A549 (cell line): Measurements from ENCODE around the gene POP7. TPM values are rescaled to one million over a fixed set of nuclear protein-coding genes. Genes with fewer than 3 reads are reported as not detected.
"Not testable (repeated sequence)": the region's sequence is repeated elsewhere in the genome, so short reads cannot be mapped to it uniquely, and the experiment has no call there.

Source experiments
- ATAC-seq, 2 experiments: fragments of 200-7000 bp in 1 of 2; fragments of >200 bp in 1 of 2; cut with Nextera tagmentation in 1 of 2; cut with Tn5 transposase in 1 of 2; 3 replicates each; pipeline versions ENCODE4 v1.8.0 to v1.9.1; 2018 to 2020; ENCODE audit warnings: mild to moderate bottlenecking in 1 of 2, moderate library complexity in 1 of 2
- CTCF ChIA-PET: fragments of 300-600 bp; sonication (Branson Sonifier 250); formaldehyde crosslinking; extraction: SDS; loops from one replicate; lab custom pipeline; 2021; ENCODE audit warnings: antibody characterized with exemption, inconsistent platforms; lab: Yijun Ruan, JAX
- POLR2A ChIA-PET: fragments of 350-600 bp; formaldehyde crosslinking; extraction: SDS; loops from one replicate; lab custom pipeline; 2021; ENCODE audit warnings: antibody characterized with exemption, inconsistent platforms; lab: Yijun Ruan, JAX
- DNase-seq, 2 experiments: peaks; one replicate each; pipeline versions ENCODE4 v3.0.0 to v3.0.0-alpha.2; 2011 to 2016; ENCODE audit warnings: low read depth in 1 of 2, low spot score in 1 of 2
- FAIRE-seq: peaks from 2 replicates; lab custom pipeline; 2011; peaks lifted over from hg19 to GRCh38; lab: Jason Lieb, UNC
- H3K27ac ChIP-seq, 2 experiments: fragments of >200 bp; sonication (Bioruptor Twin); formaldehyde crosslinking; 3 replicates each; pipeline ENCODE4 v1.5.1; 2016 to 2017
- H3K4me1 ChIP-seq: fragments of >200 bp; sonication (Bioruptor Twin); formaldehyde crosslinking; 3 replicates; pipeline ENCODE4 v1.6.1; 2016
- H3K4me2 ChIP-seq: fragments of >200 bp; sonication (Bioruptor Twin); formaldehyde crosslinking; 3 replicates; pipeline ENCODE4 v1.6.1; 2016
- H3K4me3 ChIP-seq: fragments of >200 bp; sonication (Bioruptor Twin); formaldehyde crosslinking; 3 replicates; pipeline ENCODE4 v1.5.1; 2016
- H3K9me3 ChIP-seq: fragments of >200 bp; sonication (Bioruptor Twin); formaldehyde crosslinking; 3 replicates; pipeline ENCODE4 v1.6.1; 2016
- ATOH8 ChIP-seq: fragments of 250-450 bp; sonication (Bioruptor Pico); IDR thresholded peaks from 2 replicates; pipeline ENCODE4 v1.5.0; 2020; ENCODE audit warnings: low read depth, mild to moderate bottlenecking, moderate library complexity
- CBX2 ChIP-seq: fragments of 200-600 bp; sonication (generic); IDR thresholded peaks from 2 replicates; pipeline ENCODE4 v1.6.1; 2016; ENCODE audit warnings: low read depth, mild to moderate bottlenecking, borderline replicate concordance
- CEBPB ChIP-seq, 2 experiments: fragments of >200 bp in 1 of 2; sonication (Bioruptor Twin) in 1 of 2; formaldehyde crosslinking in 1 of 2; IDR thresholded peaks; 2 replicates each; pipeline ENCODE4 v1.6.1; 2012 to 2016
- CHD4 ChIP-seq: fragments of 200-600 bp; sonication (generic); IDR thresholded peaks from 2 replicates; pipeline ENCODE4 v1.6.1; 2016; ENCODE audit warnings: antibody characterized with exemption, mild to moderate bottlenecking, borderline replicate concordance
- E2F6 ChIP-seq: IDR thresholded peaks from 2 replicates; pipeline ENCODE4 v1.6.1; 2012; ENCODE audit warnings: low read depth, borderline replicate concordance
- EHF ChIP-seq: fragments of 250-450 bp; sonication (Bioruptor Pico); IDR thresholded peaks from 2 replicates; pipeline ENCODE4 v1.5.0; 2020; ENCODE audit warnings: mild to moderate bottlenecking
- EHMT2 ChIP-seq: fragments of 200-600 bp; sonication (generic); IDR thresholded peaks from 2 replicates; pipeline ENCODE4 v1.6.1; 2016; ENCODE audit warnings: antibody characterized with exemption, low read depth, mild to moderate bottlenecking, moderate library complexity
- HOXB13 ChIP-seq: fragments of 250-450 bp; sonication (Bioruptor Pico); IDR thresholded peaks from 2 replicates; pipeline ENCODE4 v1.5.0; 2020; ENCODE audit warnings: low read depth, mild to moderate bottlenecking, moderate library complexity
- JUNB ChIP-seq: fragments of >200 bp; sonication (Bioruptor Twin); formaldehyde crosslinking; IDR thresholded peaks from 2 replicates; pipeline ENCODE4 v1.6.1; 2016
- KDM5A ChIP-seq: fragments of 200-600 bp; sonication (generic); IDR thresholded peaks from 2 replicates; pipeline ENCODE4 v1.6.1; 2016; ENCODE audit warnings: antibody characterized with exemption, mild to moderate bottlenecking
- MAFK ChIP-seq: fragments of 450-650 bp; IDR thresholded peaks from 2 replicates; pipeline ENCODE4 v1.6.1; 2014; ENCODE audit not compliant: partially characterized antibody
- MYC ChIP-seq: IDR thresholded peaks from 2 replicates; pipeline ENCODE4 v1.6.1; 2012; ENCODE audit warnings: mild to moderate bottlenecking, inconsistent platforms, low read length, improper control_type of control experiment, borderline replicate concordance
- NFE2L2 ChIP-seq: fragments of 150-350 bp; conservative IDR thresholded peaks from 2 replicates; pipeline ENCODE4 v1.6.1; 2014; ENCODE audit warnings: low read length
- NPAS2 ChIP-seq: fragments of 250-450 bp; sonication (Bioruptor Pico); IDR thresholded peaks from 2 replicates; pipeline ENCODE4 v1.8.0; 2022; ENCODE audit warnings: mild to moderate bottlenecking, moderate library complexity, borderline replicate concordance
- PHF8 ChIP-seq: fragments of 200-600 bp; sonication (generic); IDR thresholded peaks from 2 replicates; pipeline ENCODE4 v1.6.1; 2016; ENCODE audit warnings: low read depth, mild to moderate bottlenecking, antibody characterized with exemption, moderate library complexity, borderline replicate concordance
- POLR2A ChIP-seq: IDR thresholded peaks from 2 replicates; pipeline ENCODE4 v1.6.1; 2012; ENCODE audit warnings: mild to moderate bottlenecking, low read length
- RAD21 ChIP-seq, 2 experiments: fragments of >200 bp in 1 of 2; sonication (Bioruptor Twin) in 1 of 2; formaldehyde crosslinking in 1 of 2; IDR thresholded peaks in 1 of 2; conservative IDR thresholded peaks in 1 of 2; 2 replicates in 1 of 2; 3 replicates in 1 of 2; pipeline ENCODE4 v1.6.1; 2012 to 2018; ENCODE audit warnings: inconsistent platforms in 1 of 2
- RCOR1 ChIP-seq: fragments of 150-350 bp; IDR thresholded peaks from 2 replicates; pipeline ENCODE4 v1.6.1; 2014; ENCODE audit warnings: antibody characterized with exemption, low read length, low read depth
- RFX5 ChIP-seq: fragments of 450-650 bp; IDR thresholded peaks from 2 replicates; pipeline ENCODE4 v1.7.1; 2014; ENCODE audit warnings: antibody characterized with exemption, mild to moderate bottlenecking, moderate library complexity
- SMC3 ChIP-seq: fragments of >200 bp; sonication (Bioruptor Twin); formaldehyde crosslinking; IDR thresholded peaks from 3 replicates; pipeline ENCODE4 v1.6.1; 2018; ENCODE audit warnings: inconsistent platforms
- USF2 ChIP-seq: fragments of 450-650 bp; IDR thresholded peaks from 2 replicates; pipeline ENCODE4 v1.6.1; 2014; ENCODE audit warnings: antibody characterized with exemption
- ZC3H11A ChIP-seq: fragments of 450-650 bp; IDR thresholded peaks from 2 replicates; pipeline ENCODE4 v1.6.1; 2014; ENCODE audit warnings: antibody characterized with exemption, mild to moderate bottlenecking
- WGBS: methylation state at CpG from one replicate; pipeline ENCODE4 v1.1.6; 2017; ENCODE audit errors: missing lambda C conversion rate; 5-methylcytosine and 5-hydroxymethylcytosine counted together
- polyA plus RNA-seq, 4 experiments: library from polyadenylated mRNA; depleted of rRNA in 3 of 4; stranded (reverse); fragments of >200 nt; fragmentation: RNase III in 1 of 4; extraction: RNeasy Plus Mini Kit Qiagen cat#74134 plus additional on column Dnase treatment in 1 of 4; gene quantifications; 2 replicates in 3 of 4; 3 replicates in 1 of 4; pipeline ENCODE4 v1.2.3, GENCODE V29; 2011 to 2017
- TF ChIP-seq, protein P1 (sequence below): IDR thresholded peaks from 2 replicates; pipeline ENCODE4 v1.6.1; 2012

Gene POP7
- polyA plus RNA-seq, 2 of the 4 experiments (the other 2 are of a cell fraction) = 29.5 to 77.4 TPM

DNA sequence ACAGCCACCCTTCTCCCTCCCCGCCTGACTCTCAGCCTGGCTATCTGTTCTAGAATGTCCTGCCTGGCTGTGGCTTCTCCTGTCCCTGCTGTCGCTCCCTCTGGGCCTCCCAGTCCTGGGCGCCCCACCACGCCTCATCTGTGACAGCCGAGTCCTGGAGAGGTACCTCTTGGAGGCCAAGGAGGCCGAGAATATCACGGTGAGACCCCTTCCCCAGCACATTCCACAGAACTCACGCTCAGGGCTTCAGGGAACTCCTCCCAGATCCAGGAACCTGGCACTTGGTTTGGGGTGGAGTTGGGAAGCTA lies 15.5 kb downstream of the POP7 start:
- H3K4me3 ChIP-seq = no peak overlapping the region
- ATAC-seq = no peak
- peaks cover 22% of the 10 kb centered on the region for H3K4me1 ChIP-seq
- H3K9me3 ChIP-seq = no peaks in the 10 kb centered on the region
- ChIA-PET POLR2A (interaction anchor here (0.5 to 0.9 kb wide), 3 partner anchors 16 to 293 kb away, joined by 3 to 6 read pairs (median 4); partner anchors contain the start of genes POP7 and ZCWPW1), CTCF (interaction anchor here (0.6 to 19.8 kb wide), 9 partner anchors 9 to 1392 kb away, joined by 3 to 280 read pairs (median 9); partner anchors contain the start of genes EPHB4, POP7 and SLC12A9)
- no peak overlapping the region for H3K4me2 ChIP-seq
- no peak overlapping the region for H3K27ac ChIP-seq
- TF ChIP-seq EHF = no peak
- no peak for TF ChIP-seq MYC
- no peak for TF ChIP-seq RAD21 (conservative IDR thresholded peaks at IDR 0.05 in 1 of 2, IDR thresholded peaks at IDR 0.05 in 1 of 2)
- no peak for TF ChIP-seq RFX5
- no peak for TF ChIP-seq CBX2
- TF ChIP-seq, all 56 proteins: peak for 0
- DNase-seq (no peak), FAIRE-seq (no peak)
- WGBS = 65% methylated on average over 8 of the region's 8 CpGs

GRCh38 chr7:100722480-100723212 lies 16.7 kb downstream of the POP7 start:
- WGBS = 77% methylated on average over 14 of the region's 17 CpGs
- no peak for ATAC-seq
- ChIA-PET CTCF (interaction anchor here (1.0 to 19.8 kb wide), 11 partner anchors 7 to 162 kb away, joined by 3 to 280 read pairs (median 7); partner anchors contain the start of genes EPHB4, POP7 and SLC12A9), POLR2A (no interaction called here)
- Histone ChIP-seq H3K4me1 (peaks cover 32% of the 10 kb centered on the region), H3K9me3 (no peaks in the 10 kb centered on the region), H3K4me2 (no peak overlapping the region), H3K27ac (no peak overlapping the region), H3K4me3 (no peak overlapping the region)
- TF ChIP-seq ZC3H11A (no peak), USF2 (no peak), E2F6 (no peak), NPAS2 (CRISPR knock-in tag) (no peak), JUNB (no peak), MAFK (no peak), CEBPB (IDR thresholded peaks at IDR 0.05) (no peak), HOXB13 (CRISPR knock-in tag) (no peak), SMC3 (no peak)
- TF ChIP-seq, protein P1, sequence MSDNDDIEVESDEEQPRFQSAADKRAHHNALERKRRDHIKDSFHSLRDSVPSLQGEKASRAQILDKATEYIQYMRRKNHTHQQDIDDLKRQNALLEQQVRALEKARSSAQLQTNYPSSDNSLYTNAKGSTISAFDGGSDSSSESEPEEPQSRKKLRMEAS = no peak
- DNase-seq = no peak
- FAIRE-seq = no peak

DNA sequence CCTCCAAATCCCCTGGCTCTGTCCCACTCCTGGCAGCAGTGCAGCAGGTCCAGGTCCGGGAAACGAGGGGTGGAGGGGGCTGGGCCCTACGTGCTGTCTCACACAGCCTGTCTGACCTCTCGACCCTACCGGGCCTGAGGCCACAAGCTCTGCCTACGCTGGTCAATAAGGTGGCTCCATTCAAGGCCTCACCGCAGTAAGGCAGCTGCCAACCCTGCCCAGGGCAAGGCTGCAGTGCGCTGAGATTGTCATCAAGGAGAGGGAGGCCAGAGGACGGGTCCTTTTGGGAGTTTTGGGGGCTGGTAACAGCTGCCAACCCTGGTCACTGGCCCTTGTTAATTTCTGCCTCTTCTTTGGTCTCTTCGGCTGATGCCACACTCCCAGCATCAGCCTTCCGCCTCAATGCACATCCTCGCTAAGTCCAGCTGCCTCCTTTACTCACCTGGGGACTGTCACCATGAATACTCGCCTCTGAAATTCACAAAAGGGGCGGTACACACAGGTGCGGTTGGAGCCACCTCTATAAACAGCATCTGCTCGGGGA lies 17.9 kb downstream of the POP7 start:
- WGBS = 45% methylated on average over 16 of the region's 16 CpGs
- ChIA-PET POLR2A (no interaction called here), CTCF (interaction anchor here (1.5 to 19.8 kb wide), 10 partner anchors 8 to 164 kb away, joined by 3 to 280 read pairs (median 6); partner anchors contain the start of genes EPHB4, POP7 and SLC12A9)
- H3K4me3 ChIP-seq = no peak overlapping the region
- H3K27ac ChIP-seq = no peak overlapping the region
- H3K4me1 ChIP-seq = peaks cover 33% of the 10 kb centered on the region
- FAIRE-seq (no peak), DNase-seq (no peak), ATAC-seq (no peak)
- no peak overlapping the region for H3K4me2 ChIP-seq
- TF ChIP-seq POLR2A = no peak
- no peak for TF ChIP-seq ATOH8
- no peak for TF ChIP-seq KDM5A
- TF ChIP-seq, protein P1 = no peak
- TF ChIP-seq NFE2L2 = no peak
- TF ChIP-seq E2F6 = no peak
- TF ChIP-seq JUNB = no peak
- TF ChIP-seq CHD4 = no peak
- TF ChIP-seq RCOR1 = no peak
- TF ChIP-seq PHF8 = no peak
- TF ChIP-seq EHMT2 = no peak
- no peaks in the 10 kb centered on the region for H3K9me3 ChIP-seq

DNA sequence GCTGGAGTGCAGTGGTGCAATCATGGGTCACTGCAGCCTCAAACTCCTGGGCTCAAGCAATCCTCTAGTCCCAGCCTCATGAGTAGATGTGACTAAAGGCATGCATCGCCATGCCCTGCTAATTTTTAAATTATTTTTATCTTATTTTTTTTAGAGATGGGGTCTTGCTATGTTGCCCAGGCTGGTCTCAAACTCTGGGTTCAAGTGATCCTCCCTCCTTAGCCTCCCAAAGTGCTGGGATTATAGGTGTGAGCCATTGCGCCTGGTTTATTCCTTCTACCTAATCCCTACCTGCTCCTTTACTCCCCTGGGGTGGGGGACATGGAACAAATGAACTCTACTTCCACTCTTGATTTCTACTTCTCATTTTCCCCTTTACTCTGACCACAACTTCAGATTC lies 18.4 kb downstream of the POP7 start:
- H3K4me1 ChIP-seq = peaks cover 33% of the 10 kb centered on the region
- DNase-seq, H3K4me2 ChIP-seq, POLR2A ChIA-PET, H3K9me3 ChIP-seq, H3K4me3 ChIP-seq, ATAC-seq, FAIRE-seq, H3K27ac ChIP-seq: not testable (repeated sequence)
- WGBS = 94% methylated on average over 2 of the region's 2 CpGs
- CTCF ChIA-PET = interaction anchor here (0.8 to 19.8 kb wide), 17 partner anchors 9 to 164 kb away, joined by 3 to 280 read pairs (median 7); partner anchors contain the start of genes EPHB4, FBXO24, POP7 and SLC12A9
